ENCODE results near the gene RNF126.

GRCh38 chr19:664913-665443 lies 2.0 kb upstream of the RNF126 start:
- TF ChIP-seq, protein P1, sequence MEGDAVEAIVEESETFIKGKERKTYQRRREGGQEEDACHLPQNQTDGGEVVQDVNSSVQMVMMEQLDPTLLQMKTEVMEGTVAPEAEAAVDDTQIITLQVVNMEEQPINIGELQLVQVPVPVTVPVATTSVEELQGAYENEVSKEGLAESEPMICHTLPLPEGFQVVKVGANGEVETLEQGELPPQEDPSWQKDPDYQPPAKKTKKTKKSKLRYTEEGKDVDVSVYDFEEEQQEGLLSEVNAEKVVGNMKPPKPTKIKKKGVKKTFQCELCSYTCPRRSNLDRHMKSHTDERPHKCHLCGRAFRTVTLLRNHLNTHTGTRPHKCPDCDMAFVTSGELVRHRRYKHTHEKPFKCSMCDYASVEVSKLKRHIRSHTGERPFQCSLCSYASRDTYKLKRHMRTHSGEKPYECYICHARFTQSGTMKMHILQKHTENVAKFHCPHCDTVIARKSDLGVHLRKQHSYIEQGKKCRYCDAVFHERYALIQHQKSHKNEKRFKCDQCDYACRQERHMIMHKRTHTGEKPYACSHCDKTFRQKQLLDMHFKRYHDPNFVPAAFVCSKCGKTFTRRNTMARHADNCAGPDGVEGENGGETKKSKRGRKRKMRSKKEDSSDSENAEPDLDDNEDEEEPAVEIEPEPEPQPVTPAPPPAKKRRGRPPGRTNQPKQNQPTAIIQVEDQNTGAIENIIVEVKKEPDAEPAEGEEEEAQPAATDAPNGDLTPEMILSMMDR (IDR thresholded peaks at IDR 0.05) = peak in 1 of 3 donors; percentile 88
- TF ChIP-seq POLR2A (IDR thresholded peaks at IDR 0.05) = no peak
